ENCODE data around the gene STX5. TPM values are rescaled to one million over a fixed set of nuclear protein-coding genes. Genes with fewer than 3 reads are reported as not detected.

STX5 gene
- total RNA-seq, 4 donors from 2014 or later, result 16.2 to 26.0 (median 24.9) TPM

DNA sequence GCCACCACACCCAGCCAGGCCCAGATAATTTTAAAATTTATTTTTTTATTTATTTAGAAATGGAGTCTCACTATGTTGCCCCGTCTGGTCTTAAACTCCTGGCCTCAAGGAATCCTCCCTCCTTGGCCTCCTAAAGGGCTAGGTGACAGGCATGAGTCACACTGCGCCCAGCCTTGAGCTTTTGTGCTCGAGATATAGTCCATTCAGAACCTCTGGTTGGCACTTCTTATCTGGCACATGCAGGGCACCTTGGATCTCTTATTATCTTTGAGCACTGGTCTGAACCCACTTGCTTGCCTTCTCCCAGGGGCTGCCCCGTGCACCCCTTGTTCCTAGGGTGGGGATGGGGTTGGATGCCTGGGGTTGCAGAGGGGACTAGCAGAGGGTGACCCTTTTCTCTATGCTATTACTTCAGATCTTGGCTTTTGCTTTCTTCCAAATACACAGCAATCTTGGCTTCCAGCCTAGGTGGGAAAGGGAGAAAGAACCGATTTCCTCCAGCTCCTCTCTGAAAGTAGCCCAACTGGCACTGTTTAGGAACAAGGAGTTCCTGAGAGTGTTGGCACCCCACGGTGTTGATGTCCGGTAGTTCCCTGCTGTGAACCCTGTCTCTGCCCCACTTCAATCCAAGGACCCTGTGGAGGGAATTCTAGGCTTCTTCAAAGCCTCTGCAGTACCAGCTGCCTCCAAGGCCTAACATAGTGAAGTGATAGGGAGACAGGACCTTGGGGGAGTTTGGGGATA, 47.6 kb upstream of the STX5 start:
- ATAC-seq (peak in 1 of 2 donors; percentile 18), DNase-seq (peak; percentile 38 to 66)
- in situ Hi-C loops (cut with MboI; ENCODE audit: low sequenced_read_pairs in 4 of 4), result loop anchor here in 1 of 4 donors (25.0 kb wide), 1 partner anchor 767 kb away; the partner anchor contains the start of gene INCENP
- H3K4me3 ChIP-seq, result peak overlapping the region; percentile 78 to 99 (median 97)
- peaks cover 36 to 39% of the 10 kb centered on the region in 2 donors for H3K4me1 ChIP-seq
- H3K27ac ChIP-seq, result peak overlapping the region; percentile 96 to 100 (median 98)
- TF ChIP-seq, protein P1, sequence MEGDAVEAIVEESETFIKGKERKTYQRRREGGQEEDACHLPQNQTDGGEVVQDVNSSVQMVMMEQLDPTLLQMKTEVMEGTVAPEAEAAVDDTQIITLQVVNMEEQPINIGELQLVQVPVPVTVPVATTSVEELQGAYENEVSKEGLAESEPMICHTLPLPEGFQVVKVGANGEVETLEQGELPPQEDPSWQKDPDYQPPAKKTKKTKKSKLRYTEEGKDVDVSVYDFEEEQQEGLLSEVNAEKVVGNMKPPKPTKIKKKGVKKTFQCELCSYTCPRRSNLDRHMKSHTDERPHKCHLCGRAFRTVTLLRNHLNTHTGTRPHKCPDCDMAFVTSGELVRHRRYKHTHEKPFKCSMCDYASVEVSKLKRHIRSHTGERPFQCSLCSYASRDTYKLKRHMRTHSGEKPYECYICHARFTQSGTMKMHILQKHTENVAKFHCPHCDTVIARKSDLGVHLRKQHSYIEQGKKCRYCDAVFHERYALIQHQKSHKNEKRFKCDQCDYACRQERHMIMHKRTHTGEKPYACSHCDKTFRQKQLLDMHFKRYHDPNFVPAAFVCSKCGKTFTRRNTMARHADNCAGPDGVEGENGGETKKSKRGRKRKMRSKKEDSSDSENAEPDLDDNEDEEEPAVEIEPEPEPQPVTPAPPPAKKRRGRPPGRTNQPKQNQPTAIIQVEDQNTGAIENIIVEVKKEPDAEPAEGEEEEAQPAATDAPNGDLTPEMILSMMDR (IDR thresholded peaks at IDR 0.05 in 4 of 5, conservative IDR thresholded peaks at IDR 0.05 in 1 of 5), result no peak
- TF ChIP-seq POLR2A (IDR thresholded peaks at IDR 0.05), result no peak
- H3K27me3 ChIP-seq, result no peaks in the 10 kb centered on the region
- no peaks in the 10 kb centered on the region for H3K9me3 ChIP-seq
- H3K36me3 ChIP-seq, result peaks cover 3 to 21% of the 10 kb centered on the region in 2 donors
- intact Hi-C loops (cut with DNase I; ENCODE audit: low total_unique reads), result no loop called here

DNA sequence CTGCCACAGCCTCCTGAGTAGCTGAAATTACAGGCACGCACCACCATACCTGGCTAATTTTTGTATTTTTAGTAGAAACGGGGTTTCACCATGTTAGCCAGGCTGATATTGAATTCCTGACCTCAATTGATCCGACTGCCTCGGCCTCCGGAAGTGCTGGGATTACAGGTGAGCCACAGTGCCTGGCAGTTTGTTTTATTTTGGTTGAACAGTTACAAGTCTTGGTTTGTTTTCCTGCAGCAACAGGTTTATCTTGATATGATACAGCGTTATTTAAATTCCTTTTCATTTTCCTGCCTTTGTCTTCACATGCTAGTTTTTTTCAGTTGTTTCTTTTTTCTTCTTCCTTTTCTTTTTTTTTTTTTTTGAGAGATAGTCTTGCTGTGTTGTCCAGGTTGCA, 44.9 kb upstream of the STX5 start:
- ATAC-seq (no peak), DNase-seq (no peak)
- H3K27me3 ChIP-seq, result no peaks in the 10 kb centered on the region
- H3K4me3 ChIP-seq, result no peak overlapping the region
- H3K9me3 ChIP-seq, result no peaks in the 10 kb centered on the region
- intact Hi-C loops (cut with DNase I; ENCODE audit: low total_unique reads), result no loop called here
- no peaks in the 10 kb centered on the region for H3K36me3 ChIP-seq
- H3K4me1 ChIP-seq, result peaks cover 13 to 16% of the 10 kb centered on the region in 2 donors
- TF ChIP-seq, protein P1 (IDR thresholded peaks at IDR 0.05 in 4 of 5, conservative IDR thresholded peaks at IDR 0.05 in 1 of 5), result no peak
- no peak for TF ChIP-seq POLR2A (IDR thresholded peaks at IDR 0.05)
- in situ Hi-C loops (cut with MboI; ENCODE audit: low sequenced_read_pairs in 4 of 4), result loop anchor here in 1 of 4 donors (25.0 kb wide), 1 partner anchor 764 kb away; the partner anchor contains the start of gene INCENP
- H3K27ac ChIP-seq, result no peak overlapping the region

DNA sequence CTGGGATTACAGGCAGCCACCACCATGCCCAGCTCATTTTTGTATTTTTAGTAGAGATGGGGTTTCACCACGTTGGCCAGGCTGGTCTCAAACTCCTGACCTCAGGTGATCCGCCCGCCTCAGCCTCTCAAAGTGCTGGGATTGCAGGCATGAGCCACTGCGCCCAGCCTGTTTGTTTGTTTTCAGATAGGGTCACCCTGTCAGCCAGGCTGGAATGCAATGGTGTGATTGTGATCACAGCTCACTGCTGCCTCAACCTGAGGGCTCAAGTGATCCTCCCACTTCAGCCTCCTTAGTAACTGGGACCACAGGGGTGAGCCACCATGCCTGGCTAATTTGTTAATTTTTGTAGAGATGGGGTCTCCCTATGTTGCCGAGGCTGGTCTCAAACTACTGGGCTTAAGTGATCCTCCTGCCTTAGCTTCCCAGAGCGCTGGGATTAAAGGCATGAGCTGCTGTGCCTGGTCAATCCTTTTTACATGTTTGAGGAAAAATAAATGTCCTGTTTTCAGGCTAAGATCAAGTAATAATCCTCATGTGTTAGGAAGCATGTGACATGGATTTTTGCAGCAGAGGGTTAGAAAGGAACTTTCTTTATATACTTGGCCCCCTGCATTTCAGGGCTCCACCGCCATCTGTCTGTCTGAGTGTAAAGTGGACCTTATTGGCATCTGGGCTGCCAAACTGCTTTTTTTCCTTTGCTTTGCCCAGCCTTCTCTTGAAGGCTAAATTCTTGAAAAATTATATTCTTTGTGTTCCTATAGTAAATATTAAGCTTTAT, 44.0 kb upstream of the STX5 start:
- no peak overlapping the region for H3K4me3 ChIP-seq
- H3K9me3 ChIP-seq, result no peaks in the 10 kb centered on the region
- no peak for DNase-seq
- no peaks in the 10 kb centered on the region for H3K36me3 ChIP-seq
- TF ChIP-seq, protein P1 (IDR thresholded peaks at IDR 0.05 in 4 of 5, conservative IDR thresholded peaks at IDR 0.05 in 1 of 5), result no peak
- TF ChIP-seq POLR2A (IDR thresholded peaks at IDR 0.05), result no peak
- no peak overlapping the region for H3K27ac ChIP-seq
- H3K27me3 ChIP-seq, result no peaks in the 10 kb centered on the region
- intact Hi-C loops (cut with DNase I; ENCODE audit: low total_unique reads), result no loop called here
- H3K4me1 ChIP-seq, result peaks cover 13 to 16% of the 10 kb centered on the region in 2 donors
- in situ Hi-C loops (cut with MboI; ENCODE audit: low sequenced_read_pairs in 4 of 4), result loop anchor here in 1 of 4 donors (25.0 kb wide), 1 partner anchor 764 kb away; the partner anchor contains the start of gene INCENP
- no peak for ATAC-seq

DNA sequence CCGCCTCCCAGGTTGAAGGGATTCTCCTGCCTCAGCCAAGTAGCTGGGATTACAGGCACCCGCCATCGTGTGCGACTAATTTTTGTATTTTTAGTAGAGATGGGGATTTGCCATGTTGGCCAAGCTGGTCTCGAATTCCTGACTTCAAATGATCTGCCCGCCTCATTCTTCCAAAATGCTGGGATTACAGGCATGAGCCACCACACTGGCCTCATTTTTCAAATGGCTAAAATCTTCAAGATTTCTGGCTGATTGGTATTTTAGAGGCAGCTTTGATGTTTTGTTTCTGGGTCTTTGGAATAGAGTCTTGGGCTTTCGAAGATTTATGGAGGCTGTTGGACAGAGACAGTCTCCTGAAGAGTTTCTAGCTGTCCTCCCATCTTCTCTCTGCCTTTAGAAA, 43.0 kb upstream of the STX5 start:
- H3K9me3 ChIP-seq, result no peaks in the 10 kb centered on the region
- intact Hi-C loops (cut with DNase I; ENCODE audit: low total_unique reads), result no loop called here
- H3K27ac ChIP-seq, result no peak overlapping the region
- no peaks in the 10 kb centered on the region for H3K27me3 ChIP-seq
- DNase-seq (no peak), ATAC-seq (no peak)
- no peaks in the 10 kb centered on the region for H3K36me3 ChIP-seq
- H3K4me3 ChIP-seq, result no peak overlapping the region
- peaks cover 7 to 10% of the 10 kb centered on the region in 2 donors for H3K4me1 ChIP-seq
- TF ChIP-seq POLR2A (IDR thresholded peaks at IDR 0.05), result no peak
- TF ChIP-seq, protein P1 (IDR thresholded peaks at IDR 0.05 in 4 of 5, conservative IDR thresholded peaks at IDR 0.05 in 1 of 5), result no peak
- in situ Hi-C loops (cut with MboI; ENCODE audit: low sequenced_read_pairs in 4 of 4), result loop anchor here (25.0 kb wide), 2 partner anchors 488 to 763 kb away; partner anchors contain the start of gene INCENP (in 1 of the 4)
